ENCODE results near the gene DOCK1. TPM values are rescaled to one million over a fixed set of nuclear protein-coding genes. Genes with fewer than 3 reads are reported as not detected.
A peak's percentile ranks its signal among the peaks of the same experiment; 100 is the strongest.

The DOCK1 gene
- total RNA-seq, 1 experiment from 2014 or later: 40.0 TPM

- no peaks in the 10 kb centered on the region for H3K9me3 Mint-ChIP-seq (ENCODE audit: unreplicated experiment)
- peaks cover 37% of the 10 kb centered on the region for H3K4me1 Mint-ChIP-seq (ENCODE audit: insufficient read depth, unreplicated experiment)
- no TSS peak for BruUV-seq (replicated peaks)
- CTCF ChIA-PET: interaction anchor here (0.6 kb wide), 1 partner anchor 113 kb away, joined by 3 read pairs; no protein-coding TSS in a partner anchor
- no peak overlapping the region for H3K27ac Mint-ChIP-seq (ENCODE audit: low read depth, unreplicated experiment)
- no peak for DNase-seq (ENCODE audit: unreplicated experiment)
- no peaks in the 10 kb centered on the region for H3K27me3 Mint-ChIP-seq (ENCODE audit: insufficient read depth, unreplicated experiment)
- H3K36me3 Mint-ChIP-seq (ENCODE audit: insufficient read depth, unreplicated experiment): no peaks in the 10 kb centered on the region
- intact Hi-C loops (cut with micrococcal nuclease): loop anchor here (2.0 to 10.0 kb wide), 3 partner anchors 65 to 248 kb away; no protein-coding TSS in a partner anchor
- TF ChIP-seq CTCF (IDR thresholded peaks at IDR 0.05; ENCODE audit: unreplicated experiment): no peak
- H3K4me3 Mint-ChIP-seq (ENCODE audit: unreplicated experiment): no peak overlapping the region
- POLR2A ChIA-PET: interaction anchor here (0.6 kb wide), 1 partner anchor 254 kb away, joined by 4 read pairs; no protein-coding TSS in a partner anchor
Observed at GRCh38 chr10:126903656-126904360, 1.4 kb upstream of the DOCK1 start.

DNA sequence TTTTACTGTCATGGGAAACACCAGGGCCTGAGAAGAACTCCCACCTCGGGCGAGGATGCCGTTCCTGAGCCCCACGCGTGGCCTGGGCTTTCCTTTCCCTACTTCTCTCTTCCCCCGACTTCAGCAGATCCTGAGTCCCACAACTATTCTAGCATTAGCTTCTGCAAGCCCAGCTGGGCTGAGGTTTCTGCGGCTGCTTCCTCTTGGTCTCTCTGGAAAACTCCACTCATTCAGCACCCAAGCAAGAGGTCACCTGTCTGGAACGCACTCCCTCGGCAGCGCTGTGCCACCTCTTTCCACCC, 761 bp upstream of the DOCK1 start:
- H3K36me3 Mint-ChIP-seq (ENCODE audit: insufficient read depth, unreplicated experiment): no peaks in the 10 kb centered on the region
- peaks cover 42% of the 10 kb centered on the region for H3K4me1 Mint-ChIP-seq (ENCODE audit: insufficient read depth, unreplicated experiment)
- no peak for TF ChIP-seq CTCF (IDR thresholded peaks at IDR 0.05; ENCODE audit: unreplicated experiment)
- ChIA-PET CTCF (no interaction called here), POLR2A (no interaction called here)
- H3K27me3 Mint-ChIP-seq (ENCODE audit: insufficient read depth, unreplicated experiment): no peaks in the 10 kb centered on the region
- peak overlapping the region; percentile 92 for H3K4me3 Mint-ChIP-seq (ENCODE audit: unreplicated experiment)
- no peak overlapping the region for H3K27ac Mint-ChIP-seq (ENCODE audit: low read depth, unreplicated experiment)
- TSS peak; percentile 31 for BruUV-seq (replicated peaks)
- H3K9me3 Mint-ChIP-seq (ENCODE audit: unreplicated experiment): no peaks in the 10 kb centered on the region
- intact Hi-C loops (cut with micrococcal nuclease): loop anchor here (5.0 to 10.0 kb wide), 2 partner anchors 140 to 248 kb away; no protein-coding TSS in a partner anchor
- DNase-seq (ENCODE audit: unreplicated experiment): no peak

GRCh38 chr10:126905776-126906703, 812 bp downstream of the DOCK1 start:
- Mint-ChIP-seq H3K36me3 (ENCODE audit: insufficient read depth, unreplicated experiment) (no peaks in the 10 kb centered on the region), H3K27me3 (ENCODE audit: insufficient read depth, unreplicated experiment) (no peaks in the 10 kb centered on the region), H3K27ac (ENCODE audit: low read depth, unreplicated experiment) (peak overlapping the region; percentile 95), H3K9me3 (ENCODE audit: unreplicated experiment) (no peaks in the 10 kb centered on the region), H3K4me3 (ENCODE audit: unreplicated experiment) (peak overlapping the region; percentile 92), H3K4me1 (ENCODE audit: insufficient read depth, unreplicated experiment) (peaks cover 51% of the 10 kb centered on the region)
- CTCF ChIA-PET: interaction anchor here (0.7 kb wide), 2 partner anchors 210 to 971 kb away, joined by 3 to 5 read pairs; no protein-coding TSS in a partner anchor
- POLR2A ChIA-PET: interaction anchor here (0.7 kb wide), 1 partner anchor 57 kb away, joined by 3 read pairs; no protein-coding TSS in a partner anchor
- BruUV-seq (replicated peaks): no TSS peak
- no peak for TF ChIP-seq CTCF (IDR thresholded peaks at IDR 0.05; ENCODE audit: unreplicated experiment)
- intact Hi-C loops (cut with micrococcal nuclease): loop anchor here (10.0 kb wide), 1 partner anchor 139 kb away; no protein-coding TSS in a partner anchor
- DNase-seq (ENCODE audit: unreplicated experiment): peak; percentile 25
